Gastroesophageal sphincter (tissue), 4 donors: ENCODE data around the gene LMTK2. TPM values are rescaled to one million over a fixed set of nuclear protein-coding genes. Genes with fewer than 3 reads are reported as not detected.

ENCODE experiments used
- ATAC-seq: fragments of 150-250 bp; one replicate; pipeline ENCODE4 v1.9.1; 2016; ENCODE audit warnings: mild to moderate bottlenecking, moderate library complexity
- H3K27ac ChIP-seq, 4 donors: fragments of 200-600 bp; sonication (generic) in 3 of 4; 1 replicate in 3 of 4; 2 replicates in 1 of 4; pipeline ENCODE4 v1.5.1; 2016 to 2019
- H3K27me3 ChIP-seq: fragments of 200-600 bp; sonication (generic); one replicate; pipeline ENCODE4 v1.5.1; 2019
- H3K36me3 ChIP-seq, 2 donors: fragments of 200-600 bp; sonication (generic); one replicate each; pipeline ENCODE4 v1.5.1; 2019; ENCODE audit warnings: control low read depth in 1 of 2
- H3K4me1 ChIP-seq, 3 donors: fragments of 200-600 bp; sonication (generic); 1 replicate in 2 of 3; 2 replicates in 1 of 3; pipeline ENCODE4 v1.5.1; 2016 to 2019; ENCODE audit warnings: control low read depth in 2 of 3
- H3K4me3 ChIP-seq, 2 donors: fragments of 200-600 bp; sonication (generic); one replicate each; pipeline ENCODE4 v1.5.1; 2019; ENCODE audit warnings: mild to moderate bottlenecking in 1 of 2, moderate library complexity in 1 of 2
- H3K9me3 ChIP-seq, 3 donors: fragments of 200-600 bp; sonication (generic); one replicate each; pipeline ENCODE4 v1.5.1; 2017 to 2019; ENCODE audit warnings: control low read depth in 2 of 3
- CTCF ChIP-seq, 4 experiments: fragments of 200-600 bp in 2 of 4; fragments of 450-650 bp in 2 of 4; sonication (generic) in 1 of 4; IDR thresholded peaks; one replicate each; pipeline ENCODE4 v1.5.1; 2017 to 2019; ENCODE audit warnings: antibody characterized with exemption in 4 of 4, mild to moderate bottlenecking in 2 of 4, moderate library complexity in 2 of 4
- EP300 ChIP-seq: sonication (generic); formaldehyde crosslinking; IDR thresholded peaks from one replicate; pipeline ENCODE4 v1.6.1; 2017; ENCODE audit warnings: antibody characterized with exemption, mild to moderate bottlenecking
- POLR2A ChIP-seq, 2 donors: fragments of 450-650 bp; IDR thresholded peaks; one replicate each; pipeline ENCODE4 v1.6.1; 2017; ENCODE audit warnings: antibody characterized with exemption in 2 of 2, mild to moderate bottlenecking in 2 of 2, moderate library complexity in 1 of 2
- POLR2AphosphoS5 ChIP-seq: sonication (generic); formaldehyde crosslinking; IDR thresholded peaks from one replicate; pipeline ENCODE4 v1.6.1; 2017; ENCODE audit warnings: antibody characterized with exemption
- WGBS, 2 donors: methylation state at CpG; one replicate each; pipeline ENCODE4 v1.1.5; 2018; ENCODE audit warnings: low coverage in 1 of 2; 5-methylcytosine and 5-hydroxymethylcytosine counted together
- total RNA-seq, 4 donors: library from RNA; depleted of rRNA; stranded (reverse); fragments of >200 nt; gene quantifications; one replicate each; pipeline ENCODE4 v1.1.0, GENCODE V29; 2016

The LMTK2 gene
- total RNA-seq, 4 donors from 2014 or later, result 16.0 to 34.5 (median 22.1) TPM

DNA sequence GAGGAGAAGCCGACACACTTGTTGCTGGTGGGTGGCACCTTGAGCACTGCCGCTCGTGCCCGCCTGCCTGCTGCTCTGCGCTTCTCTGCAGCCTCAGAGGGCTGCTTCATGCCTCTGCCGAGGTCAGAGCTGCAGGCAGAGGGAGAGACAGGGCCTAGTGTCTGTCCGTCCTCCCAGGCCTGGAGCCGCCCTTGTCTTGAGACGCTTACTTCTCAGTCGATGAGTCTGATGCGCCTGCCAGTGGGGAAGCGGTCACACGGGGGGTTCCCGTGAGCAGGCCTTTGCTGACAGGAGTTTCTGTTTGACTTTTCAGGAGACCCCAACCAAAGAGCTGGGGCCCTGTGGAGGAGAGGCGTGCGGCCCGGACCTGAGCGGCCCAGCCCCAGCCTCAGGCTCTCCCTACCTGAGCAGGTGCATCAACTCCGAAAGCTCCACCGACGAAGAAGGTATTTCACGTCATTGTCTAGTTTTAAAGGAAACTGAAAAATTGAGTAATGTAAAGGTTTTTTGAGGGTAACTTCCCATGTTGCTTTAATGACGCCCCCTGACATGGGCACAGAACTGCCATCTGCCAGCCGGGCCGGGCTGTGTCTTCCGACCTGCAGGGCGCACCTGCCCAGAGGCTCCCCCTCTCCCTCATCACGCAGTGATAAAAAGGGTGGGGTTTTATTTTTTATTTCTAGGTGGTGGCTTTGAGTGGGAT, 96.8 kb downstream of the LMTK2 start:
- no peak overlapping the region for H3K27ac ChIP-seq
- H3K4me1 ChIP-seq, result no peaks in the 10 kb centered on the region
- WGBS, 2 donors, result 98 to 99% methylated on average over 7 to 12 of the region's 28 CpGs
- ATAC-seq, result no peak
- H3K36me3 ChIP-seq, result peaks cover 0 to 67% of the 10 kb centered on the region in 2 donors
- TF ChIP-seq POLR2A (IDR thresholded peaks at IDR 0.05), result no peak
- TF ChIP-seq CTCF (IDR thresholded peaks at IDR 0.05), result no peak
- no peak for TF ChIP-seq POLR2AphosphoS5
- no peak for TF ChIP-seq EP300
- no peak overlapping the region for H3K4me3 ChIP-seq
- no peaks in the 10 kb centered on the region for H3K27me3 ChIP-seq
- H3K9me3 ChIP-seq, result peaks cover 0 to 3% (median 0%) of the 10 kb centered on the region in 3 donors

GRCh38 chr7:98203964-98204605, 97.4 kb downstream of the LMTK2 start:
- WGBS, 2 donors, result 98 to 100% methylated on average over 3 to 8 of the region's 18 CpGs

DNA sequence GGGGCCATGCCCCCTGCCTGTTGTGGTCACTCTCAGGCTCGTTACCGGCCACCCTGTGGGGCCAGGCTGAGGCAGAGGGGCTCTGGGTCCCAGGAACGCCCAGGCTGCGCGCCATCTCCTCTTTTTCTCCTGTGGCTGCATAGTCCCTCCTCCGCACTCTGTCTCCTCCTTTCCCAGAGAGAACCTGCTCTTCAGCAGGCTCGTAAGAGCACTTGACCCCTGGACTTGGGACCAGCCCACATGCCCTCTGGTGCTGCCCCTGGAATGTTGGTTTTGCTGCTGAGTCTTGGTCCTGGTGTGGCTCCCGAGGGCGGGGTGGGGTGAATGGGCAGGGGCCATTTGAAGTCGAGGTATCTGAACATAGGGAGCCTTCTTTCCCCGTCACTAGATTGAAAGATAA, 98.0 kb downstream of the LMTK2 start:
- 95 to 100% methylated on average over 4 to 6 of the region's 11 CpGs for WGBS, 2 donors
- ATAC-seq, result no peak
- TF ChIP-seq EP300, result no peak
- no peak for TF ChIP-seq CTCF (IDR thresholded peaks at IDR 0.05)
- TF ChIP-seq POLR2AphosphoS5, result no peak
- no peak for TF ChIP-seq POLR2A (IDR thresholded peaks at IDR 0.05)
- no peaks in the 10 kb centered on the region for H3K27me3 ChIP-seq
- H3K4me1 ChIP-seq, result no peaks in the 10 kb centered on the region
- H3K27ac ChIP-seq, result no peak overlapping the region
- no peak overlapping the region for H3K4me3 ChIP-seq
- H3K9me3 ChIP-seq, result no peaks in the 10 kb centered on the region
- peaks cover 0 to 69% of the 10 kb centered on the region in 2 donors for H3K36me3 ChIP-seq

More at GRCh38 chr7:98203964-98204605, 97.4 kb downstream of the LMTK2 start:
- no peaks in the 10 kb centered on the region for H3K4me1 ChIP-seq
- no peaks in the 10 kb centered on the region for H3K9me3 ChIP-seq
- H3K4me3 ChIP-seq, result no peak overlapping the region
- H3K27me3 ChIP-seq, result no peaks in the 10 kb centered on the region
- no peak for ATAC-seq
- H3K27ac ChIP-seq, result no peak overlapping the region
- H3K36me3 ChIP-seq, result peaks cover 0 to 71% of the 10 kb centered on the region in 2 donors
- no peak for TF ChIP-seq CTCF (IDR thresholded peaks at IDR 0.05)
- TF ChIP-seq POLR2AphosphoS5, result no peak
- TF ChIP-seq POLR2A (IDR thresholded peaks at IDR 0.05), result no peak

- Histone ChIP-seq H3K27me3 (peaks cover under 1% of the 10 kb centered on the region), H3K4me1 (peaks cover 0 to under 1% (median 0%) of the 10 kb centered on the region in 3 donors), H3K36me3 (peaks cover 0 to 67% of the 10 kb centered on the region in 2 donors), H3K4me3 (no peak overlapping the region), H3K9me3 (no peaks in the 10 kb centered on the region), H3K27ac (no peak overlapping the region)
- ATAC-seq, result no peak
- no peak for TF ChIP-seq CTCF (IDR thresholded peaks at IDR 0.05)
- no peak for TF ChIP-seq POLR2AphosphoS5
- TF ChIP-seq EP300, result no peak
- no peak for TF ChIP-seq POLR2A (IDR thresholded peaks at IDR 0.05)
- WGBS, 2 donors, result 92 to 96% methylated on average over 19 to 21 of the region's 47 CpGs
Observed at GRCh38 chr7:98205162-98205845, 98.6 kb downstream of the LMTK2 start.
